ENCODE results near the gene CHCHD3.
A peak's percentile ranks its signal among the peaks of the same experiment; 100 is the strongest.
"Not testable (repeated sequence)": the region's sequence is repeated elsewhere in the genome, so short reads cannot be mapped to it uniquely, and the experiment has no call there.

Gene CHCHD3

DNA sequence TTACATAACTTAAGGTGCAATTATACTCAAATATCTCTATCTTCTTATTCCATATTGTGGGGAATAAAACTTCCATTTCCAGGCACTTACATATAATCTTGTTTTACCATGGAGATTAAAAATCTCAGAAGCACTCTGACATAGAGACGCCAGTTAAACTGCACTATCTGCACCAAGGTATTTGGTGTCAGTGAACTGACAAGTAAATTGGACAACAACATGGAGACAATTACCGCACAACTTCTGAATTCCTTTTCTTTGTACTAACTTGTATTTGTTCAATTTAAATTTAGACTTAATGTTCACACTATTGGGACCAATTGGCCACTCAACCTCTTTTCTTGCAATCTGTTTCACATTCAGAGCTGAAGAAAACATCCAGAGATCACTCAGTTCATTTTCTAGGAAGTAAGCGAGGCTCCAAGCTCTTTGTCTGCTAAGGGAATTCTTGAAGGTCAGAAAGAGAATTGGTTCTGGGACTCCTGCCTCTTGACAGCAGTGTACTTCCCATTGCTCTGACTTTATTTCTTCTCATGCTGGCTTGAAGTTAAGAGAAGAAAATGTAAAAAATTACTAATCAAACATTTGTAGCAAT lies 184.7 kb downstream of the CHCHD3 start:
- DNase-seq: no peak

DNA sequence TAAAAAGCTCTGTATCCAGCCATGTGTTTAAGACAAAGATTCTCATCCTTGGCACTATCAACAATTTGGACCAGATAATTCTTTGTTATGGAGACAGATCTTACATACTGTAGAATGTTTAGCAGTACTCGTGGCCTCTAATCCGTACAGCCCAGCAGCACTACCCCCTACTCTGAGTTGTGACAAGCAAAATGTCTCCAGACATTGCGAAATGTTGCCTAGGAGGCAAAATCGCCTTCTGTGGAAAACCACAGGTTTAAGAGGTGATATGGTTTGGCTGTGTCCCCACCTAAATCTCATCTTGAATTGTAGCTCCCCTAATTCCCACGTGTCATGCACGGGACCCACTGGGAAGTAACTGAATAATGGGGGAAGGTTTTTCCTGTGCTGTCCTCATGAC lies 186.7 kb downstream of the CHCHD3 start:
- DNase-seq: no peak

DNA sequence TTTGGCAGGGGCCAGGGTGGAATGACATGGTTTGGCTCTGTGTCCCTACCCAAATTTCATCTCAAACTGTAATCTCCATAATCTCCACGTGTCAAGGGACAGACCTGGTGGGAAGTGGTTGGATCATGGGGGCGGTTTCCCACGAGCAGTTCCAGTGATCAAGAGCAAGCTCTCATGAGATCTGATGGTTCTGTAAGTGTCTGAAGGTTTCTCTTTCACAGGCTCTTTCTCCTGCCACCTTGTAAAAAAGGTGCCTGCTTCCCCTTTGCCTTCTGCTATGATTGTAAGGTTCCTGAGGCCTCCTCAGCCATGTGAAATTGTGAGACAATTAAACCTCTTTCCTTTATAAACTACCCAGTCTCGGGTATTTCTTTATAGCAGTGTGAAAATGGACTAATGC lies 188.3 kb downstream of the CHCHD3 start:
- DNase-seq: no peak

DNA sequence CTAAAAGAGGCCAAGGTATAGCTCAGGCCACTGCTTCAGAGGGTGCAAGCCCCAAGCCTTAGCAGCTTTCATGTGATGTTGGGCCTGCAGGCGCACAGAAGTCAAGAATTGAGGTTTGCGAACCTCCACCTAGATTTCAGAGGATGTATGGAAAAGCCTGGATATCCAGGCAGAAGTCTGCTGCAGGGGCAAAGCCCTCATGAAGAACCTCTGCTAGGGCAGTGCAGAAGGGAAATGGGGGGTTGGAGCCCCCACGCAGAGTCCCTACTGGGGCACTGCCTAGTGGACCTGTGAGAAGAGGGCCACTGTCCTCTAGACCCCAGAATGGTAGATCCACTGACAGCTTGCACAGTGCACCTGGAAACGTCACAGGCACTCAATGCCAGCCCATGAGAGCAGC lies 189.1 kb downstream of the CHCHD3 start:
- DNase-seq: not testable (repeated sequence)

DNA sequence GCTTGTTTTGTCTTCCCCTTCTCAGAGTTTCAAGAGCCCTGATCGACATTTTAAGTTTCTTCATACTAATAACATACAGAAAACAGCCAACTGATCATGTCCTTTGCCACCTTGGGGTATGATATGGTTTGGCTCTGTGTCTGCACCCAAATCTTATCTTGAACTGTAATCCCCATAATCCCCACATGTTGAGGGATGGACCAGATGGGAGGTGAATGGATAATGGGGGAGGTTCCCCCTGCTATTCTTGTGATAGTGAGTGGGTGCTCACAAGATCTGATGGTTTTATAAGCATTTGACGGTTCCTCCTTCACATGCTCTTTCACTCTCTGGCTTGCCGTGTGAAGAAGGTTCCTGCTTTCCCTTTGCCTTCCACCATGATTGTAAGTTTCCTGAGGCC lies 190.3 kb downstream of the CHCHD3 start:
- DNase-seq: no peak

DNA sequence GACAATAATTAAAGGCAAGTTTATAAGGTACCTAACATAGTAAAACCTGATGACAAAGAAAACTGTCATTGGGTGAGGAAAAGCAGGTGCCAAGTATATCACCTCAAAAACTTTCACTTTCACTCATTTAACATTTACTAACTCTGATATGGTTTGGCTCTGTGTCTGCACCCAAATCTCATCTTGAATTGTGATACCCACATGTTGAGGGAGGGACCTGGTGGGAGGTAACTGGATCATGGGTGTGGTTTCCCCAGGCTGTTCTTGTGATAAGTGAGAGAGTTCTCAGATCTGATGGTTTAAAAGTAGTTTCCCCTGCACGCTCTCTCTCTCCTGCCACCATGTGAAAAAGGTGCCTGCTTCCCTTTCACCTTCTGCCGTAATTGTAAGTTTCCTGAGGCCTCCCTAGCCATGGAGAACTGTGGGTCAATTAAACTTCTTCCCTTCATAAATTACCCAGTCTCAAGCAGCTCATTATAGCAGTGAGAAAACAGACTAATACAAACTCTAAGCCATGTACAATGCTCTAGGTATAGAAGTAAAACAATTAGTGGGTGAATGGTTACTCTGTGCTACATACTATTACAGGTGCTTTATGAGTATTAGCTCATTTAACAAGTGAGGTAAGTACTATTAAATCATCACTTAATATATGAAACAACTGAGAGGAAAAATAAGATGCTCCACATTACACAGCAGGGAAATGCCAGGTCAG lies 199.0 kb downstream of the CHCHD3 start:
- DNase-seq: no peak

DNA sequence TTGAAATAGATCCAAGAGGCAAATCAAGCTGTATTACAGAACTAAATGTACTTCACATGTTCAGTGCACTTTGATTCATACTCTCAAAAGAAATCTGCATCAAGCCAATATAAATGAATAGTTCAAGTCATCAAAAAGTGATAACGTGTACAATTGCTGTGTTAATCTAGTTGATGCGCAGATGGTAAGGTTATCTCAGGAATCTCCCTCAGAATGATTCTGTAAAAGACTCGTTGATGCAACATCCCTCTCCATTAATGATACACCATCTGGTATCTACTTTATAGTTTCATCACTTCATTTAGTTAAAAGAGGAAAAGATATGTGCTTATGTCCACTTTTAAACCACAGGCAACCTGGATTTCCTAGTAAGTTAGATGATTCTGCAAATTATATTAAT lies 200.6 kb downstream of the CHCHD3 start:
- no peak for DNase-seq

DNA sequence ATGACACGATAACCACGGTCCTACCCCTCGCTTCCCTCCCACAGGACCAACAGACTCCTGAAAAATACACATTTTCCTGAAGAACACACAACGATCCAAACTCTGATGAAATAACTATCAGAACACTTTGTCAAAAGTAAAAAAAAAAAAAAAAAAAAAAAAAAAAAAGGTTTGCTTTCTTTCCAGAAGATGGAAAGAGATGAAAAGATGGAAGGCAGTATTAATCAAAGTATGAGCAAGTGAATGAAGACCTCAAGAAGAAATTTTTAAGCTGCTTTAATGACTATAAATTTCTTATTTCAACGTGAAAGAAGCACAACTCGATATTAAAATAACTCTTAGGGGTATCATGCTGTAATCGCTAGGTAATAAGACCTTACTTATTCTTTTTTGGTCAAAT lies 202.3 kb downstream of the CHCHD3 start:
- DNase-seq: no peak

DNA sequence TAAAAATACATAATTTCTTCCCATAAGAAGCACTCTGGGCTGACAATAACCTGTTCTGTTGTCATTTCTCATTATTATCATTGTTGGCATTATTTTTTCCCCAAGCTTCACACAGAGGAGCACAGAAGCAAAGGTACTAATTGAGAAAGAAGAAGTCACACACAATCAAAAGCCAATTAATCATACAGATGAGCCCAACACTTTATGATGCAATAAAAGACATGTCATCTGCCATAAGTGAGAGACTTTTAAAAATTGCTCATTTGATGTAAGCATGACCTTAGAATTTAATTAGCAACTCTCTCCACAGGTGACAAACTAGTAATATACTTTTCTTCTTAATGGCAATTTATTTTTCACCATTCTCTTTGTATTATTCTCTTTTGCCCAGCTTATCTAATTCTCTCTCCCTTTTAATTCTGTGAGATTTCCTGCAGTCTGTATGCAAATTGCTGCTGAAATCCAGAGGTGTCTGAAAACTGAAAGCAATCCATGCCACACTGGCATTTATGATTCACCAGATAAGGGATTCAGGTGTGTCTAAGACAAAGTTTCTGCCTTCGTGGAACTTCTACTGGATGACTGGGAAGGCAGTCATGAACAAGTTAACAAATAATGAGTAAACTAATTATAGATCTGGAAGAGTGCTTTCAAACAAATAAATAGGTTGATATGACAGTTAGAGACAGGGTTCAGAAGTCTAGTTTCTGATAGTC lies 203.5 kb downstream of the CHCHD3 start:
- no peak for DNase-seq

DNA sequence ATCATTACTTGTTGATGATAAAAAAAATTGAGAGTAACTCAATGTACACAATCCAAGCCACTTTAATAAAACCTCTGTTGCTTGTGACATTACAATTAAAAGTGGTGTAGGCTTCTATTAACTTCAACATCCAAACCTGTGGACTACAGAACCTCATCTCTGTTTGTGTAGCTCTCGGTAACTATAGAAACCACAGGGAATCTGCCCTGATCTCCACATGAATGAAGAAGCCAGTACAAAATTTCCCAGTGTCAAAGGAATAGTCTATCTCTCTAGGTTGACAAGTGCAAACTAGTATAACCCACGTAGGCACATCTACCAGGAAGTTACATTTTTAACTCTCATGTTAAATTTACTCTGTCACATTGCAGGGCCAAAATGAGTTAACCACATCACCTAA lies 204.3 kb downstream of the CHCHD3 start:
- no peak for DNase-seq

DNA sequence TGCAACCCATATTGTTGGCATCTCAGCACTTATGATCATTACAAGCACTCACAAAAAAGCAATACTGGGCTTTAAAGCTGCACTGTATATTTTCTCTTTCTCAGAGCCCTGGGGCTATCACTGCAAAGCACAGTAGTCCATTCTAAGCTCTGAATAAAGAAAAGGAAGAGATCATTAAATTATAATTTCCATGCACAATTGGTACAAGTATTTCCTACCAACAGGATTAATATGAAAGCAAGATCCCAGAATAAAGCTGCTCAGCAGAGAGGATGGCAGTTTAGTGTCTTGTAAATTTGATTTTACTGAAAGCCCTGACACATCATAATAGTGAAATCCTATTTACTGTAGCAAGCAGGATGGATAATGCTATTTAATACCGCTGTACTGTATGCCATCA lies 205.3 kb downstream of the CHCHD3 start:
- no peak for DNase-seq

DNA sequence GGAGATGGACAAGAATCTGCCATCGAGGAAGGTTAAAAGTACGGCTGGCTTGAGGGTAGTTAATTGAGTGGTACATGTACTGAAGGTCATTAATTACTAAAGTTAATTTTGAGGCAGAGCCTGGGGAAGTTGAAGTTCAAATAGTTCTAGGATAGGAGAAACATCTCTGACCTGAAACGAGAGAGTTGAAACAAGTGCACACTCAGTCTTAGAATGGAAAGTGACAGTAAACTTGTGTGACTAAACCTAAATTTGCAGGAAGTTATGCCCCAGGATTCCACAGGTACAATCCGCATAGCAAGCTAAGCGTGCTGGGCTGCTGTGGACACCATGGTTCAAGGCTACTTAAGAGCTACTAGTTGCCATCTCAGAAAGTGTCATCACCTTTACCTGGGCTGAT lies 209.9 kb downstream of the CHCHD3 start:
- DNase-seq: no peak

DNA sequence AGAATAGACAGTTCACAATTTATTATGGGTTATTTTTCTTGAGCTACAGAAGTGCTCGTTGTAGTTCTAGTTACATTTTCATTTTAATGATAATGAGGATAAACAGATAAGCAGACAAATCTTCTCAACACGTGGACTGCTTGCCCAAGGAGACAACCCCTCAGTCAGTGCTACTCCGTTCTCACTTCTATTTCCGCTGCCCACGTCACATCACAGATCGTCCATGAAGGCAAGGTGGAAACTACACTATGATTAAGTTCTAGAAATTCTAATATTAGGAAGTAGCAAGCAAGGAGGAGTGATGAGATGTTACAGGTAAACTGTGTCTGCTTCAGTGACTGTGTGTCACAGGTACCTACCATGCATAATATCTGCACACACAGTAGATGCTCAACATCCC lies 210.5 kb downstream of the CHCHD3 start:
- DNase-seq: no peak

DNA sequence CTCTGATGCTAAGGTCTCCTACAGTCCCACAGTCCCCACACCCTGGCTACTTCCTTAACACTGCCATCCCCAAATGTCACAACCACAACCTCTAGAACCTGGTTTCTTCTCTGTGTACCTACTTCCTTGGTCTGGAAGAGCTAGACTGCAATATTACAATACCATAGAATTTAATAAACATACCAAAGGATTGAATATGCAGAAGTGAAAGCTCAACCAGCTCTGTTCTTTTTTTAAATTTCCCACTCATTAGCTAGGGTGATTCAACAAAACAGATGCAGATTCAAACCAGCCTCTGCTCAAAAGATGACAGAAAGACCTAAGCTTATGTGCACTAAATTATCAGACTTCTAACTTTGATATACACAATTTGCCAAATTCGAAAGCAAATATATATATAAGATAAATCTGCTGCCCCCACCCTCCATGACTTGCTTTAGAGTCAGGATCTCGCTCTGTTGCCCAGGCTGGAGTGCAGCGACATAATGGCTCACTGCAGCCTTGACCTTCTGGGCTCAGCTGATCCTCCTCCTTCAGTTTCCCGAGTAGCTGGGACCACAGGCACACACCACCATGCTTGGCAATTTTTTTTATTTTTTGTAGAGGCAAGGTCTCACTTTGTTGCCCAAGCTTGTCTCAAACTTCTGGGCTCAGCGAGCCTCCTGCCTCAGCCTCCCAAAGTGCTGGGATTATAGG lies 212.6 kb downstream of the CHCHD3 start:
- peak; percentile 3 for DNase-seq

DNA sequence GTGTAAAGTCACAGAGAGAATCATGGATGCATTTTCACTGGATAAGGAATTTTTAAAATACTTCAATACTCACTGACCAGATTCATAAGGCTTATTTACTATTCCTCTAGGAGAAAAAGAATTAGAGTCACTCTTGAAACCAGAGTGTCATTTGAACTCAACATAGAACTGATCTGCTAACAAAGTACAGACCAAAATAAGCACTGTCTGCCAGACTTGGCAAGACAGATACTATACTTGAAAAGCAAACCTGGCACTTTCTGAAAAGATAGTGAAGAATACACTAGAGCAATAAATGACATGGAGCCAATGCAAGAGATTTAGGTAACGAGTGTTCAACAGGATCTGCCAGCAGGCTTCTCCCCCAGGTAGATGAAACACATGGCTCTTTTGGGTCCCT lies 215.3 kb downstream of the CHCHD3 start:
- DNase-seq: no peak

DNA sequence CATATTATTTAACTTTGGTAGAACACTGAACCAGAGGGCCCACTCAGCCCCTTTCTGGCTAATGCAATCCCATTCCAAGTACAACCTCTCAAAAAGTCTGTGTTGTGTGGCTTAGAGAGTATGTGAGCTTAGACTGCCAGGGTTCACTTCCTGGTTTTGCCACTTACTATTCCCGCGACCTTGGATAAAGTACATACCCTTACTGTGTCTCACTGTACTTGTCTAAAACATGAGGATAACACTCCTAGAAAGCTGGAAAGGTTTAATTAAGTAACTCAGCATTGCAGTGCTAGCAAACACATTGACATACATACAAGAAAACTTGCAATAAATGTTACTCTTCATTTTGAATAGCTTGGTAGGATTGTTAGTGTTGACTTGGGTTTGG lies 215.8 kb downstream of the CHCHD3 start:
- DNase-seq: peak; percentile 12

DNA sequence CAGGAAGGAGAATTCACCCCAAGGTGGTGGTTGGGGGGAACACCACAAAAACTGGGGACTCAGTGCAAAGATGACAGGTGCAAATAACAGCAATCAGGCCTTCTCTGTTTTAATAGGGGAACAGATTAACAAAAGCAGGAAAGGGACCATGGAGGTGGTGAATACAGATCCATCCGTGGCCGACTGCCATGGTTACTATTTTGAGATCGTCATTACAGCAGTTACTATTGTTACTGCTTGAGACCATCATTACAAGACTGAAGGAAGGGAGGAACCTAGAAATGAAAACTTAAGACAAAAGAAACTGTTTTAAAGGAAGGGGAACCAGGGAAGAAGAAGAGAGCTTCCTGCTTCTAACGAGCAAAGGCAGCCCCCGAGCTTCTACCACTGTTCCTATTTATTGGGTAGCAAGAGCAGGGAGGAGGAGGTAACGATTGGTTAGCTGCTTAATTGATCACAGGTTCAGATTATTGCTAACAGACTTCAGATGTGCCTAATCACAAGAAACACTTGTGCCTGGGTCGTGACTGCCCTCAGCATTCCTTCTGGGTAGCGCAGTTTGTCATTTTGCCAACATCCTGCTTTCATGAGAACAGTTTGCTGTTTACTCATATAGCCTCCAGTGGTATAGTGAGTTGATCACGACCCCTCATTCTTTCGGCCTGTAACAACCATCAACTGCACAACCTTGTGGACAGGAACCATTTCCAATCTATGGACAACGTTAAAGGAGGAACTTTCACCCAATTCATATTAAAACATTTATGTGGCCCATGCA lies 216.3 kb downstream of the CHCHD3 start:
- DNase-seq: peak; percentile 81

DNA sequence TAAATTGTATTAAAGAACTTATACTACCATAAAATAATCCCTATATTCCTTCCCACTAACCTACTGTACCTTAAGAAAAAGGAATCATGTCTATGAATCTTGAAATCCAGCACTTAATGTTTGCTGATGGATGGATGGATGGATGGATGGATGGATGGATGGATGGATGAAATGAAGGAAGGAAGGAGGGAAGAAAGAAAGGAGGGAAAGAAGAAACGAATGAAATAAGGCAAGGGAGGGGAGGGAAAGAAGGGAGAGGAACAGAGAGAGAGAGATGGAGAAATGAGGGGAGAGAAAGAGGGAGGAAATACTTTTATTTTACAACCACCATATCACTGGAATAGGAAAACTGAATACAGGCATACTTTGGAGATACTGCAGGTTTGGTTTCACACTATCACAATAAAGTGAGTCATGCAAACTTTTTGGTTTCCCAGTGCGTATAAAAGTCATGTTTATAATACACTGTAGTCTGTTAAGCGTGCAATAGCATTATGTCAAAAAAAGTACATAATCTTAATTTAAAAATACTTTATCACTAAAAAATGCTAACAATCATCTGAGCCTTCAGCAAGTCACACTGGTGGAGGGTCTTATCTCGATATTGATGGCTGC lies 219.8 kb downstream of the CHCHD3 start:
- DNase-seq: no peak

DNA sequence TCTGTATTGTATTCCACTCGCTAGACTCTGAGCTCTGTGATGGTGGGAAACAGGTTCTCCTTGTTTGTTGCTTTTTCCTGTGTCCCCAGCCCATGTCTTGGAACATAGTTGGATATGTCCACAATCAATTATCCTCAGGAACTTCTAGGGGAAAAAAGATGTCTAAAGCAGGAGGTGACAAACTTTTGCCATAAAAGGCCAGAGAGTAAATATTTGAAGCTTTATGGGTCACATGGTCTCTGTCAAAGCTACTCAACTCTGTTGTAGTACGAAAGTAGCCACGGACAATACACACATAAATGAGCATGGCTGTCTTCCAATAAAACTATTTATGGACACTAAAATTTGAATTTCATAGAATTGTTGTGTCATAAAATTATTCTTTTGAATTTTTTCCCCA lies 220.5 kb downstream of the CHCHD3 start:
- DNase-seq: no peak

DNA sequence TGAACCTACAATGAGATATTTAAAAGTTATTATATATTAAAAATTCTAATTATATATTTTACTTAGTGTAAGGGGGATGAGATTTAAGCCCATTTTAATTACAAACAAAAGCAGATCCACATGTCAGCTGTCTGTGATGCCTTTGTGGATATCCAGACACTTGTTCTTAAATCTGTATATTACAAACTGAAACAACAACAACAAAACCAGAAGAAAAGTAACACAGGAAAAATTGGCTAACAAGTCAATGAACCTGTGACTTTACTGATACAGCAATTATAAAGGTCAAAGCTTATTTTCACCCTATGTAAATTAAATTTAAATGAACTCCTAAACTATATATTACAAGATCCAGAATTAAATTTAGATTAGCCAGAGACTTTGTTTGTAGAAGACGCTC lies 222.7 kb downstream of the CHCHD3 start:
- DNase-seq: no peak

DNA sequence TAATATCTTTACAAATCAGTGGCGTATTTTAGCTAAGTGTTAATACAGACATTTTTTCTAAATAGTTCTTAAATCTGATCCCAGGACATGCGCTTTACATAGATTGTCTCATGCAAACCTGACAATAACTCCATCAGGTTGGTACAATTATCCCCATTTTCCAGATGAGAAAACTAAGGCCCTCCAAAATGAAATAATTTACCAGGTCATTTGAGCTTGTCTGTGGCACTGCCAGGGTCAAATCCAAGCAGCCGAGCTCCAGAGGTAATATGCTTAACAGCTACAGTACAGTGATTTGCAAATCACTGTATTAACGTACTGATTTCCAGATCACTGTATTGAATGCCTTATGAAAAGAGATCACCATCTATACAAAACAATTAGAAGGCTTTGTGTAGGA lies 223.1 kb downstream of the CHCHD3 start:
- DNase-seq: no peak

DNA sequence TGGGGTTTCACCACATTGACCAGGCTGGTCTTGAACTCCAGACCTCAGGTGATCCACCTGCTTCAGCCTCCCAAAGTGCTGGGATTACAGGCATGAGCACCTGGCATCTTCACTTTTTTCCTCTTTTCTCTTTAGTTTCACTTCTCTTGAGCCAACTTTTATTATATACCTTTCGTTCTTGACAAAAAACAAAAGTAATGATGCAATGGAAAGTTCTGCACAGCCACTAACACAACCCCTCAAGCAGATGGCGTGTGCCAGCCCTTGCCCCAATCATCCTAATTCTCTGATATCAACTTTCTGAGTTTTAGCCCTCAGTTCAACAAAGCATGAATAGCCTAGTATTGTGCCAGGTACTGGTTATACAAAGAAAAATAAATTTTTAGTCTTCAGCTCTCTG lies 223.6 kb downstream of the CHCHD3 start:
- DNase-seq: no peak
